Uterus (tissue), 4 donors: ENCODE results near the gene ITGA11. TPM values are rescaled to one million over a fixed set of nuclear protein-coding genes. Genes with fewer than 3 reads are reported as not detected.

Source experiments
- DNase-seq, 2 donors: peaks; one replicate each; pipeline ENCODE4 v3.0.0-alpha.2; 2019 to 2020
- H3K27ac ChIP-seq, 2 donors: fragments of 200-600 bp; sonication (generic); 1 replicate in 1 of 2; 2 replicates in 1 of 2; pipeline ENCODE4 v1.5.1; 2016 to 2018
- H3K27me3 ChIP-seq, 2 donors: fragments of 200-600 bp; sonication (generic); one replicate each; pipeline ENCODE4 v1.5.1; 2018 to 2019; ENCODE audit warnings: control low read depth in 1 of 2
- H3K36me3 ChIP-seq, 2 donors: fragments of 200-600 bp; sonication (generic); one replicate each; pipeline ENCODE4 v1.5.1; 2019; ENCODE audit warnings: control low read depth in 1 of 2
- H3K4me1 ChIP-seq, 2 donors: fragments of 200-600 bp; sonication (generic); one replicate each; pipeline ENCODE4 v1.5.1; 2018 to 2019; ENCODE audit warnings: control low read depth in 1 of 2
- H3K4me3 ChIP-seq, 2 donors: fragments of 200-600 bp; sonication (generic); 1 replicate in 1 of 2; 2 replicates in 1 of 2; pipeline ENCODE4 v1.5.1; 2018 to 2019; ENCODE audit warnings: mild to moderate bottlenecking in 1 of 2
- H3K9me3 ChIP-seq, 2 donors: fragments of 200-600 bp; sonication (generic); one replicate each; pipeline ENCODE4 v1.5.1; 2019; ENCODE audit warnings: control low read depth in 1 of 2
- CTCF ChIP-seq, 4 experiments: fragments of 200-600 bp in 2 of 4; fragments of 450-650 bp in 2 of 4; sonication (generic) in 2 of 4; IDR thresholded peaks; one replicate each; pipeline ENCODE4 v1.5.1; 2016 to 2019; ENCODE audit warnings: antibody characterized with exemption in 4 of 4, mild to moderate bottlenecking in 2 of 4, moderate library complexity in 1 of 4
- POLR2A ChIP-seq, 2 donors: fragments of 450-650 bp; IDR thresholded peaks; one replicate each; pipeline ENCODE4 v1.6.1; 2016; ENCODE audit warnings: antibody characterized with exemption in 2 of 2, mild to moderate bottlenecking in 1 of 2, moderate library complexity in 1 of 2
- intact Hi-C: fragments of 100-400 bp; cut with DNase I; formaldehyde crosslinking; loops from one replicate; pipeline ENCODE4 v1.15.1; 2023; ENCODE audit warnings: low total_unique reads
- total RNA-seq, 4 donors: library from RNA; depleted of rRNA in 3 of 4; stranded (reverse); fragments of >200 nt in 3 of 4; gene quantifications; one replicate each; pipeline versions ENCODE4 v1.1.0 to v1.2.4, GENCODE V29; 2014 to 2023
- donor health status: DM: yes; HTN: yes; CAD: no.

ITGA11 gene
- total RNA-seq, 4 donors from 2014 or later: 37.3 to 106 (median 61.1) TPM

GRCh38 chr15:68430471-68431036, 1.4 kb downstream of the ITGA11 start:
- H3K4me1 ChIP-seq: peaks cover 4 to 9% of the 10 kb centered on the region in 2 donors
- no peaks in the 10 kb centered on the region for H3K9me3 ChIP-seq
- DNase-seq: peak in 1 of 2 donors; percentile 16
- no peaks in the 10 kb centered on the region for H3K27me3 ChIP-seq
- intact Hi-C loops: no loop called here
- H3K27ac ChIP-seq: peak overlapping the region; percentile 89 to 95
- peak overlapping the region; percentile 52 to 72 for H3K4me3 ChIP-seq
- no peaks in the 10 kb centered on the region for H3K36me3 ChIP-seq
- TF ChIP-seq POLR2A (IDR thresholded peaks at IDR 0.05) (no peak), CTCF (IDR thresholded peaks at IDR 0.05) (no peak)

DNA sequence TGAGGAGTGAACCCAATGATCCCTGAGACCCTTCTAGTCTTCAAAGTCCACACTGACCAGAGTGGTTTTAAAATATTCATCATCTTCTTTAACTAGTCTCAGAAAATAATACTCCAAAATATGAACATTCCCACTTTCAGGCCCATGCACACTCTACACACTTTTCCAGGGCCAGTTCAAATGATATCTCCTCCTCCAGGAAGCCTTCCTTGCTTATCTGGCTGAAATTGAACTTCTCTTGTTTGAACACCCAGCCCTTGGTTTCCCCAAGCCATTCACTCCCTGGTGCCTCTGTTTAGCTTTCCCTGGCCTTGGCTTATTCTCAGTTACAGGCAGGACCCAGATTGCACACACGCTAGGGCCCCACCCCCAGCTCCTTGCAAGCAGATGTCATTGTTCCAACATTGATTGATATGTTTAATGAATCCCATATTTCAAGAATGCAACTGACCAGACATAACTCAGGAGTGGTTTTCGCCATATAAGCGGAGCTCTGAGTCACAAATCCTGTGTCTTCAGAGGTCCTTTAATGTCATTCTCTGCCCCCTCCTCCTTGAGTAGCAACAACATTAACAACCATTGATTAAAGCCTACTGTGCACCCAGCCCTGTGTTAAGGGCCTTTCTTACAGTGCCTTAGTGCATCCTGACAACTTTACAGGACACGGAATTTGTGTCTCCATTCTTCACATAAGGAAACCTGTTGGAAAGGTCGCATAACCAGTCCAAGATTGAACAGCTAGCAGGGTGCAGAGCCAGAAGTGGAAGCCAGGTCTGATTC, 2.1 kb downstream of the ITGA11 start:
- H3K4me1 ChIP-seq: peaks cover 4 to 11% of the 10 kb centered on the region in 2 donors
- peak overlapping the region; percentile 89 to 95 for H3K27ac ChIP-seq
- DNase-seq: peak; percentile 15 to 24
- H3K36me3 ChIP-seq: no peaks in the 10 kb centered on the region
- no peaks in the 10 kb centered on the region for H3K27me3 ChIP-seq
- no peak for TF ChIP-seq CTCF (IDR thresholded peaks at IDR 0.05)
- intact Hi-C loops: no loop called here
- H3K9me3 ChIP-seq: no peaks in the 10 kb centered on the region
- peak overlapping the region; percentile 52 to 72 for H3K4me3 ChIP-seq

DNA sequence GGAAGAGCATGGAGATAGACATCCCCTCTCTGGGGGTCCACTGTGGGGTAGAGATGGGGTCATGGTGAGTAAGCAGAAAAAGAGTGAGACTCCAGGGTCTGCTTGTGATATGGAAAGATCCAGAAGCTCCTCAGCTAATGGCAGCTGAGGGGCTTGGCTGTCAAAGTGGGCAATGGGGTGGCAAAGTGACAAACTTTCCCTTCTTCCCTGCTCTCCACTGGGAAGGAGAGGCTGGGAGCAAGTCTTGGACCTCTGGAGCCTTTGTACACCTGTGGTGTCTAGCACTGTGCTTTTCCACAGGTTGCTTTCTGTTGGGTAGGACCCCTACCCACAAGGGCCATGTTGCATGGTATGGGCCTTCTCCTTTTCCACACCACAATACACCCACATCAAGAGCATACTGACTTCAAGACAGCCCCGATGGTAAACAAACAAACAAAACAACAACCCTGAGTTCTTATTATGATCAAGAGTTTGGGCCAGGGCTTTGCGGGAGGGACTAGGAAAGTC, 3.5 kb downstream of the ITGA11 start:
- intact Hi-C loops: no loop called here
- Histone ChIP-seq H3K27me3 (no peaks in the 10 kb centered on the region), H3K36me3 (no peaks in the 10 kb centered on the region), H3K9me3 (no peaks in the 10 kb centered on the region), H3K4me3 (no peak overlapping the region), H3K27ac (peak overlapping the region; percentile 89 to 95), H3K4me1 (peaks cover 4 to 11% of the 10 kb centered on the region in 2 donors)
- DNase-seq: peak; percentile 6 to 7
- TF ChIP-seq POLR2A (IDR thresholded peaks at IDR 0.05) (no peak), CTCF (IDR thresholded peaks at IDR 0.05) (no peak)

- intact Hi-C loops: no loop called here
- H3K27me3 ChIP-seq: no peaks in the 10 kb centered on the region
- DNase-seq: peak; percentile 5 to 8
- H3K36me3 ChIP-seq: no peaks in the 10 kb centered on the region
- no peak overlapping the region for H3K4me3 ChIP-seq
- no peak for TF ChIP-seq POLR2A (IDR thresholded peaks at IDR 0.05)
- no peak for TF ChIP-seq CTCF (IDR thresholded peaks at IDR 0.05)
- no peaks in the 10 kb centered on the region for H3K9me3 ChIP-seq
- peak overlapping the region; percentile 89 to 95 for H3K27ac ChIP-seq
- peaks cover 4 to 11% of the 10 kb centered on the region in 2 donors for H3K4me1 ChIP-seq
These were observed 4.0 kb downstream of the ITGA11 start for GRCh38 chr15:68427963-68428362.

GRCh38 chr15:68427366-68427765, 4.6 kb downstream of the ITGA11 start:
- no peak overlapping the region for H3K4me3 ChIP-seq
- peaks cover 4 to 11% of the 10 kb centered on the region in 2 donors for H3K4me1 ChIP-seq
- H3K36me3 ChIP-seq: no peaks in the 10 kb centered on the region
- H3K27me3 ChIP-seq: no peaks in the 10 kb centered on the region
- intact Hi-C loops: no loop called here
- H3K27ac ChIP-seq: peak overlapping the region; percentile 89 to 95
- peak; percentile 11 to 25 for DNase-seq
- H3K9me3 ChIP-seq: no peaks in the 10 kb centered on the region
- TF ChIP-seq CTCF (IDR thresholded peaks at IDR 0.05) (no peak), POLR2A (IDR thresholded peaks at IDR 0.05) (no peak)
